COR-L47 (cell line): Measurements from ENCODE around the gene MSRB1.

Source experiments
- DNase-seq: peaks from one replicate; lab custom pipeline; 2025; lab: John Stamatoyannopoulos, UW

The MSRB1 gene

GRCh38 chr16:1895949-1896675 is 46.9 kb downstream of the MSRB1 start:
- no peak for DNase-seq

- no peak for DNase-seq
Observed at GRCh38 chr16:1895068-1895467, 47.9 kb downstream of the MSRB1 start.

- no peak for DNase-seq
Observed at GRCh38 chr16:1890708-1891050, 52.3 kb downstream of the MSRB1 start.

GRCh38 chr16:1890024-1890707 is 52.8 kb downstream of the MSRB1 start:
- DNase-seq = no peak
